Measurements from ENCODE around the gene HMX1. TPM values are rescaled to one million over a fixed set of nuclear protein-coding genes. Genes with fewer than 3 reads are reported as not detected.
A peak's percentile ranks its signal among the peaks of the same experiment; 100 is the strongest.

Gene HMX1
- total RNA-seq, 2 experiments from 2014 or later: not detected

DNA sequence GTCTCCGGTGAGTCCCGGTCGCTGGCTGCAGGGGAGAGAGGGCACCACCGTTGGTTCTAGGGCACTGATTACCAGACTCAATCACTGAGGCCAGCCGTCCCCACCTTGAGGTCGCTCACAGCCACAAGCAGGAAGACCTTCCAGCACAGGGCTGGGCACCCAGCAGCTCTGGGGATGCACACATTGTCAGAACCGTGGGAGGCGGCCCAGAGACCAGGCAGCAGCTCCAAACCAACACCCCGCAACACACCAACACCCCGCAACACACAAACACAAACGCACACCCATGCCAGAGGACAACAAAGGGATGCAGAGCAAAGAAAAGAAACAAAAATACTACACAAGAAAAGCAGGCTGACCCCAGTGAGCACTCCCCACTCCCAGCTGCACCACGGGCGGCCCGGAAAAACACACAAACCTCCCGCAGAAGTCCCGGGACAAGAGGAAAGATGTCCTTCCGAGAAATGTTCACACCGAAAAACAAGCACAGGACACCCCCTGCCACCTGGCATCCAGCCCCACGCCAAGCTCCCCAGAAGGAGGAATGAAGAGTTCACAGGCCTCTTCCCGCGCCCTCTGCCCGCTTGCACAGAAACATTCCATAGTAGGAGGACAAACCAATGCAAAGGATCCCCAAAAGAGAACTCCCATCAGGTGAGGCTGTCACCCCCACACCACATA is 3.2 kb downstream of the HMX1 start:
- intact Hi-C loops (cut with micrococcal nuclease): no loop called here
- DNase-seq: no peak
- H3K9me3 Mint-ChIP-seq: no peaks in the 10 kb centered on the region
- ChIA-PET CTCF (interaction anchor here (0.7 kb wide), 1 partner anchor 263 kb away, joined by 3 read pairs; no protein-coding TSS in a partner anchor), POLR2A (interaction anchor here (0.6 kb wide), 1 partner anchor 49 kb away, joined by 4 read pairs; no protein-coding TSS in a partner anchor)
- H3K27me3 Mint-ChIP-seq: peaks cover 62% of the 10 kb centered on the region
- H3K4me3 Mint-ChIP-seq: no peak overlapping the region
- H3K36me3 Mint-ChIP-seq: no peaks in the 10 kb centered on the region
- H3K4me1 Mint-ChIP-seq (ENCODE audit: low read depth): no peaks in the 10 kb centered on the region
- peak overlapping the region; percentile 49 for H3K27ac Mint-ChIP-seq

DNA sequence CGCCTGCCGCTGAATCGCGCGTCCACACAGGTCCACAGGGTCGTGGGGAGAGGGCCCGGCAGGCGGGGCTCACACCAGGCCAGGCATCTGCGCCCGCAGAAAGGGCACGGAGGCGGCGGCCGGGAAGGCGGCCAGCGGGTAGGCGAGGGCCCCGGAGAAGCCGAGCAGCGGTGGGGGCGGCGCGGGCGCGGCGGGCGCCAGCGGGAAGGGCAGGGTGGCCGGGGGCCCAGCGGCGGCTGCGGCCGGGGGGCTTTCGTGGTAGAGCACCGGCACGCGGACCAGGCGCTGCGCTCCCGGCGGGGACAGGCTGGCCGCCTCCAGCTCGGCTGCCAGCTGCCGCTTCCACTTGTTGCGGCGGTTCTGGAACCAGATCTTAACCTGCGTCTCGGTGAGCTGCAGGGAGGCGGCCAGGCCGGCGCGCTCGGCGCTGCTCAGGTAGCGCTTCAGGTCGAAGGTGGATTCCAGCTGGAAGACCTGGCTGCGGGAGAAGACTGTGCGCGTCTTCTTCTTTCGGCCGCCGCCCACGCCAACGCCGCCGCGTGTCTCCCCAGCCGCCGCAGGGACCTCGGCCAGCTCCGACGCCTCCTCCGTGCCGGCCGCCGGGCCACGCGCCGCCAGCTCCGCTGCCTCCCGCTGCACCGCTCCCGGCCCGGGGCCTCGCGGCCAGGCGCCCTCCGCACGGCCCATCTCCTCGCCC is 3.9 kb downstream of the HMX1 start:
- ChIA-PET CTCF (interaction anchor here (0.7 kb wide), 1 partner anchor 262 kb away, joined by 3 read pairs; no protein-coding TSS in a partner anchor), POLR2A (interaction anchor here (0.6 kb wide), 1 partner anchor 50 kb away, joined by 4 read pairs; no protein-coding TSS in a partner anchor)
- Mint-ChIP-seq H3K9me3 (no peaks in the 10 kb centered on the region), H3K4me3 (no peak overlapping the region), H3K36me3 (no peaks in the 10 kb centered on the region), H3K27me3 (peaks cover 58% of the 10 kb centered on the region), H3K4me1 (ENCODE audit: low read depth) (no peaks in the 10 kb centered on the region), H3K27ac (no peak overlapping the region)
- DNase-seq: no peak
- intact Hi-C loops (cut with micrococcal nuclease): no loop called here

DNA sequence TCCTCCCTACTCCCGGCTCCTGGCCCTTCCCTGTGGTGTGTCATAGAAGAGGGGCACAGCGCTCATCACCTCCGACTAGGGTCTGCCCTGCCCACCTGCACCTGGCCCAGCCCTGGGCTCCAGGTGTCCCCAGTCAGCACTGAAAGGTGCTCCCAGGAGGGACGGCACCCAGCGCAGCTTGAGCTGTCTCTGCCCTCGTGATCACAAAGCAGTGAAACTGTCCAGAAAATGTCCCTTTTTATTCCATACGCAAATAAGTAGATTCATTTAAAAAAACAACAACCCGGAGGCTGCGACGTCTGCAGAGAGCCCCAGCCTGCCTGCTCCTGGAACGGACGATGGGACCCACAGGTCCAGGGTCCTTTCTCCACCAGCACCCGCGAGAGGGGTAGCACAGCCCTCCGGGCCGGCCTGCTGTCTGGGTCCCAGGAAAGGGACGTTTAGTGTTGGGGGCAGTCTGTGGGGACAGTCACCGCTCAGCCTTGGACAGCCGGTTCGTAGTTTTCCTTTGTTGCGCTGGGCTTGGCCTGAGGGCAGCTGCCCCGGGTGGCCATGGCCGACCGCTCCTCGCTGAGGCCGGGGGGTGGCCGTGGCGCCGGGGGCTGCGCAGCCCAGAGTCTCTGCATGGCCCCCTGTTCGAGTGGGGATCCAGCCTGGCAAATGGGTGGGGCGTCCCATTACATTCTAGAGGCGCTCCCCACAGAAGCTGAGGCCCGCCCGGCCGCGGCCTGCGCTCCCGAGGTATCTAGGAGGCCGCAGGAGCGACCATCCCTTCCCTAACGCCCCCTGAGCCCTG is 4.6 kb downstream of the HMX1 start:
- peaks cover 56% of the 10 kb centered on the region for H3K27me3 Mint-ChIP-seq
- no peak overlapping the region for H3K27ac Mint-ChIP-seq
- no peak for DNase-seq
- intact Hi-C loops (cut with micrococcal nuclease): no loop called here
- POLR2A ChIA-PET: no interaction called here
- H3K4me3 Mint-ChIP-seq: no peak overlapping the region
- no peaks in the 10 kb centered on the region for H3K36me3 Mint-ChIP-seq
- CTCF ChIA-PET: no interaction called here
- no peaks in the 10 kb centered on the region for H3K4me1 Mint-ChIP-seq (ENCODE audit: low read depth)
- H3K9me3 Mint-ChIP-seq: no peaks in the 10 kb centered on the region

DNA sequence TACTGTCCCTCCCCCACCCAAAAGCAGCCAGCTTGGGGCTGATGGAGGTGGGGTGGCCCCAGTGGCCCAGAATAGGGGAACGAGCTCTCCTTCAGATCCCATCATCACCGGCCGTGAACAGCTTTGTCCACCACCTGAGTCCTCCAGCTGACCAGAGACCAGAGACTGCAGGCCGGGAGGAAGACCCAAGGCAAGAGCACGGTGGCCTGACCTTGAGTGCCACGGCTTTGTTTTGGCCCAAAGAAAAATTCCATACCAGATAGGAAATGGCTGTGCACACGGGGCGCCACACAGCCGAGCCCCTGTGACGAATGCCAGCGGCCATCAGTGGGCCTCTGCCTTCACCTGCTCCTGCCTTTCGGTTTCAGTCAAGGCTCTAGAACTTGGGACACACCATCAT is 5.2 kb downstream of the HMX1 start:
- Mint-ChIP-seq H3K4me1 (ENCODE audit: low read depth) (no peaks in the 10 kb centered on the region), H3K4me3 (no peak overlapping the region), H3K9me3 (no peaks in the 10 kb centered on the region), H3K36me3 (no peaks in the 10 kb centered on the region), H3K27ac (no peak overlapping the region), H3K27me3 (peaks cover 58% of the 10 kb centered on the region)
- DNase-seq: no peak
- POLR2A ChIA-PET: no interaction called here
- intact Hi-C loops (cut with micrococcal nuclease): no loop called here
- CTCF ChIA-PET: no interaction called here

DNA sequence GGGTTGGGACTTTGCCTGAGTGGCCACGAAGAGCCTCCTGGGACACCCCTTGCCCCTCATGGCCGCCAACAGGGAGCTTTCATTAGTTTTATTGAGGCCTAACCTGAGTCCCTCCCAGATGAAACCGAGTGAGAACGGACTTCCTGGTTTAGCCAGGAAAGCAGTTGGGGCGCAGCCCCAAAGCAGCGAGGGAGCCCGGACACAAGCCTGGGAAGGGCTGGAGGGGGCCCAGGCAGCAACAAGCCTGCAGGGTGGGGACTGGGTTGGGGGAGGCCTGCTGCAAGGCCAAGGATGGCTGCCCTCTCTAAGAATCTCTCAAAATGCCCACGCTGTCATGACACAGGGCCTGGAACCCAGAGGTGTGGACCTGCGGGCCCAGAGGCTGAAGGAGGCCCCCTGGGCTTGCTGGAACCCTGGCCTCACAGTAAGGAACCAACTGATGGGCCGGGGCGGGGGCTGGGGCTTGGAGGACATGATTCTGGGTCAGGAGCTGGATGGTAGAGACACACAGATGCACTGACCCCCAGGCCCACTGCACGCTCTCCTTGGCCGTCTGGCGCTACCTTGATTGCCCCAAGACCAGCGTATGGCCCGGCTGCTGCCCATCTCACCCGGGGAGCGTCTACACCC is 5.8 kb downstream of the HMX1 start:
- intact Hi-C loops (cut with micrococcal nuclease): no loop called here
- Mint-ChIP-seq H3K4me3 (no peak overlapping the region), H3K36me3 (no peaks in the 10 kb centered on the region), H3K27me3 (peaks cover 60% of the 10 kb centered on the region), H3K4me1 (ENCODE audit: low read depth) (no peaks in the 10 kb centered on the region), H3K9me3 (no peaks in the 10 kb centered on the region), H3K27ac (no peak overlapping the region)
- DNase-seq: no peak
- POLR2A ChIA-PET: no interaction called here
- CTCF ChIA-PET: no interaction called here

DNA sequence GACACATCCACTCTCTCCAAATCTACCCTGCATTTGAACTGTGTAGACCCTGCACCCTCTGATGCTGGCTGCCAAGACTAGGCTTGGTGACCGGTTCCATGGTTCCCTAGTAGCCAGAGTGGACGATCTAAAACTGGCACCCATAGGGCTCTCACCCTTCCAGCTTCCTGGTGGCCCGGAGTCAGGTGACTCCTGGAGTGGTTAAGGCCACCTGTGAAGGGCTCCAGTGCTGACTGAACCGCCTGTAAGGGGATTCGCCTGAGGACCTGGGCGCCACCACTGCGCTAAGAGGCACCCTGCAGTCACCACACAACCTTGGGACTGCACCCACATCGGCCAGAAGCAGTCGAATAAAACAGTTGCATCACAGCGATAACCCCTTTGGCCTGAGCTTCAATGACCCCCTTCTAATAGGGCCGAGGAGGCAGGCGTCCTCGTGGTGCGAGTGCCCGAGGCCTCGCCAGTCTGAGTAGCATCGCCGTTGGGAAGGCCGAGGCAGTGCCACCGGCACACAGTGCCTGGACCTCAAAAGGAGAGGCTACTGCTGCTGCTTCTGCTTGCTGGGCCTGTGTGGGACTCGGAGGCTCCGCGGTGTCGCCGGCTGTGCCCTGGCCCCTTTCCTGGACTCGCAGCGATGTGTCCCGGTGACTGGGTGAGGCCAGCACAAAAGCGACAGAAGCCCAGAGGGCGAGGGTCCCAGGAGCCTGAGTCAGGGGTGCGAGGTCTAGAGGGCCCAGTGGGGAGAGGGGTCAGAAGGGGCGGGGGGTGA is 6.5 kb downstream of the HMX1 start:
- no peak overlapping the region for H3K27ac Mint-ChIP-seq
- CTCF ChIA-PET: no interaction called here
- no peak overlapping the region for H3K4me3 Mint-ChIP-seq
- DNase-seq: no peak
- POLR2A ChIA-PET: no interaction called here
- peaks cover 2% of the 10 kb centered on the region for H3K4me1 Mint-ChIP-seq (ENCODE audit: low read depth)
- no peaks in the 10 kb centered on the region for H3K36me3 Mint-ChIP-seq
- no peaks in the 10 kb centered on the region for H3K9me3 Mint-ChIP-seq
- intact Hi-C loops (cut with micrococcal nuclease): no loop called here
- H3K27me3 Mint-ChIP-seq: peaks cover 57% of the 10 kb centered on the region

DNA sequence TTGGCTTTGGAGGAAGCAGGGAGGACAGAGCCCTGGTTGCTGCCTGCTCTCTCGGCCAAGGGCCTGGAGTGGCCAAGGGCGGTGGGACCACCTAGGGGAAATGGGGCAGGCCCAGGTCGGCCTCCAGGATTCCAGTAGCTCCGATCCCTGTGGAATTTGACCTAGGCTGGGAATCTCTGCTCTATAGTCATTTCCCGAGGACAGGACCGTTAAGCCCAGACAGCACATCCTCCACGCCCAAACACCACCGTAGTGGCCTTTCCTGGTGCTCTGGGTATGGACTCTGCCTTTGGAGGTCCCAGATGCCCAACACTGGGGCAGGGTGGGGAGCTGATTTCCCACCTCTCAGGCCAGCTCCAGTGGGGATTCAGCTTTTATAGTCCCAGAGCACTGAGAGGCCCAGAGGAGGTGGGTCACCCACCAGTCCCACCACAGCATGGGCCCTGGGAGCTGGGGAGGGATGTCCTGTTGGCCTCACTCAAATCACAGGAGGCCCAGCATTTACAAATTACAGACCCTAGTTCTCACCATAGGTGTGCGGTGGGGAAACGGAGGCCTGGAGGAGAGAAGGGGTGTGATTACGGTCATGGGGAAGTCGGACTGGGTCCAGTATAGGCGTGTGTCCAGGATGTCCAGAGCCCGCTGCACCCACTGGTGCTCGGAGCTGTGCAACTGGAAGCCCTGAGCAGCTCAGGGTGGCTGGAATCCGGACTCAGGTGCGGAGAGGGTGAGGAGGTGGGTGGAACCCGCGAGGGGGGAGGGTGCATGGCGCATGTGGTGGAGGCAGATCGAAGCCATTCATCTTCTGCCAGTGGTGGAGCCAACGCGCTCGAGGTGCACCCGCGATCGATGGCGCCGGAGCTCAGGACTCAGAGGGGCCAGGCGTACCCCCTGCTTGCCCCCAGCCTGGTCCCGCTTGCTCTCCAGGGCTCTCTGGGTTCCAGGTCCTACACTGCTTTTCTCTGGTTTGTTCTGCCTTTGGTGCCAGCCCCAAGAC is 7.7 kb downstream of the HMX1 start:
- H3K4me1 Mint-ChIP-seq (ENCODE audit: low read depth): peaks cover 3% of the 10 kb centered on the region
- ChIA-PET POLR2A (no interaction called here), CTCF (no interaction called here)
- H3K27me3 Mint-ChIP-seq: peaks cover 59% of the 10 kb centered on the region
- no peak for DNase-seq
- H3K36me3 Mint-ChIP-seq: no peaks in the 10 kb centered on the region
- intact Hi-C loops (cut with micrococcal nuclease): no loop called here
- no peaks in the 10 kb centered on the region for H3K9me3 Mint-ChIP-seq
- H3K4me3 Mint-ChIP-seq: no peak overlapping the region
- H3K27ac Mint-ChIP-seq: no peak overlapping the region

DNA sequence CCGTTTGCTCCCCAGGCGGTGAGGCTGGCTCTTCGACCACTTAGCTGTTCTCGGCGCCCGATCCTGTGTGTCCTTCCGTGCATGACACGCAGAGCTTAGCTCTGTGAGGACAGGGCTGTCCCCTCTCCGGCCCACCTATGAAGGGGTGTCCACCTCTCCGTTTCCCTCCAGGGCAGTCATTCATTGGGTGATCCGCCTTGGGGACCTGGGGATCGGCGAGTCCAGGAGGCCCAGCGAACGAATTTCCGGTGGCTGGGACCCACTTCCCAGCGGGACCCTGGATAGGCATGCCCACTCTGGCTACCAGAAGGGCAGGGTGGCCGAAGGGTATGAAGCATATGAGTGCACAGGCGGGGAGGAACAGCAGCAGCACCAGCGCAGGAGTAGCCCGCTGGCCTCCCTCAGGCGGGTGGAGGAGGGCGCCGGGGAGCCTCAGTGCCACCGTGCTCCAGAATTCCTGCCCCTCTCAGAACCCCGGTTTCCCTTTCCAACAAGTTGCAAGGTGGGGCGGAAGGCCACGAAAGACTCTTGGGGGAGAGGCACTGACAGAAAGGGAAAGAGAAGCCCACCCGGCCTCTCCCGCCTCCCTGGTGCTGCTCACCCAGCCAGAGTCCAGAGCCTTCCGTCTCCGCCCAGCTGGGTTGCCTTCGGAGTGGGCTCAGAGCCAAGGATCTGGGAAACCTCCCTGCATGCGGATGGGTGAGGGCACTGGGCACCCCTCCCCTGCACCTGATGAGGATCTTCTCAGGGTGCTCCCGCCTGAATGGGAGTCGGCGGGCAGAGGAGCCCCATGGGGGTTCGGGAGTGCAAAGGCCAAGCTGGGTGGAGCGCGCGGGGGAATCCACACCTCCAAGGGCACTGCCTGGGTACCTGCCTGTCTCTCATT is 8.6 kb downstream of the HMX1 start:
- Mint-ChIP-seq H3K27ac (no peak overlapping the region), H3K9me3 (no peaks in the 10 kb centered on the region), H3K27me3 (peaks cover 55% of the 10 kb centered on the region), H3K36me3 (no peaks in the 10 kb centered on the region), H3K4me3 (no peak overlapping the region), H3K4me1 (ENCODE audit: low read depth) (peaks cover 4% of the 10 kb centered on the region)
- POLR2A ChIA-PET: no interaction called here
- CTCF ChIA-PET: no interaction called here
- DNase-seq: no peak
- intact Hi-C loops (cut with micrococcal nuclease): no loop called here

DNA sequence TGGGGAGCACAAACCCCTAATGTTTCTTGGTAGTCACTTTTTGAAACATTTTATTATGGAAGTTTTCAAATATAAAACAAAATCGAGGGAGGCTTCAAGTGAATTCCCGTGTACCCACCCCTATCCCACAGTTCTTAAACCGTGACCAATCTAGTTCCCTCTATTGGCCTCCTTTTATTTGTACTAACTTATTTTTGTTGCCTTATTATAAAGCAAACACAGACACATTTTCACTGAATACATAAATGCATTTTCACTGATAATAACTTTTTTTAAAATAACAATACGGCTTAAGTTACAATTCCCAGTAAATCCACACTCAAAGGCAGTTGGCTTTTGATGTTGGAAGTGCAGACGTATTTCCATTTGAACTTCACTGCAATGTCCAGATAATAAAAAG is 9.3 kb downstream of the HMX1 start:
- no peak for DNase-seq
- POLR2A ChIA-PET: no interaction called here
- peaks cover 4% of the 10 kb centered on the region for H3K4me1 Mint-ChIP-seq (ENCODE audit: low read depth)
- peaks cover 56% of the 10 kb centered on the region for H3K27me3 Mint-ChIP-seq
- H3K9me3 Mint-ChIP-seq: no peaks in the 10 kb centered on the region
- CTCF ChIA-PET: no interaction called here
- H3K27ac Mint-ChIP-seq: no peak overlapping the region
- H3K36me3 Mint-ChIP-seq: no peaks in the 10 kb centered on the region
- intact Hi-C loops (cut with micrococcal nuclease): no loop called here
- H3K4me3 Mint-ChIP-seq: no peak overlapping the region

DNA sequence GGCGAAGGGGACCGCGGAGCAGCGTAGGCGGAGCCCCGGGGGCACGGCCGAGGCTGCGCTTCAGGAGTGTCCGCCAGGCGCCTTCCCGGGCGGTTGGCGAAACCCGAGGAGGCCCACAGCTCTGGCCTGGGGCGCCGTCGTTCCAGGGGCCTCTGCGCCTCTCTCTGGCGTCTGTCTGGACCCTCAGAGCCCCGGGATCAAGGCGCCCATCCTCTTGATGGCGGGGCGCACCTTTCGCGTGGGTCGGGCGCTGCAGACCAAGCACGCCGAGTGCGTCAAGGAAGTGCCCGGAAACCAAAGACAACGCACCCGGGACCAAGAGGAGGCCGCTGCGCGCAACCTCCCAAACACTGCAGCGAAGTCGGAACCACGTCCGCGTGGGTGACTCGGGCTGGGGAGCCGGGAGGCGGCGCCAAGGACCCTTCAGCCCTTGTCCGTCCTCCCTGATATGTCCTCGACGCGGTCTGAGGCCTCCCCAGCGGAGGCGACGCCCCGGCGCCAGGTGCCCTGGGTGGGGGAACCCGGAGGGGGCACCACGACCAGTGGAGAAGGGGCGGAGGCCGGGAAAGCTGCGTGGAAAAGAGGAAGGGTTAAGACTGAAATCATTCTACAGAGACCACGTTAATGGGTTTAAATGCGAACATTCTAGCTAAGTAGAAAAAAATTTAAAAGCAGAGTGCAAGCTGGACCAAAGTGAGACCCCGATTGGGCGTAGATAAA is 9.9 kb downstream of the HMX1 start:
- POLR2A ChIA-PET: no interaction called here
- CTCF ChIA-PET: no interaction called here
- Mint-ChIP-seq H3K27ac (no peak overlapping the region), H3K4me3 (no peak overlapping the region), H3K27me3 (peaks cover 57% of the 10 kb centered on the region), H3K9me3 (no peaks in the 10 kb centered on the region), H3K4me1 (ENCODE audit: low read depth) (peaks cover 4% of the 10 kb centered on the region), H3K36me3 (no peaks in the 10 kb centered on the region)
- intact Hi-C loops (cut with micrococcal nuclease): no loop called here
- DNase-seq: no peak

Measured in activated CD4-positive, alpha-beta memory T cell treated with anti-CD3 and anti-CD28 coated beads for 36 hours (primary cell).